Osteoblast (primary cell): ENCODE data around the gene INTS11. TPM values are rescaled to one million over a fixed set of nuclear protein-coding genes. Genes with fewer than 3 reads are reported as not detected.

Experiments used
- DNase-seq: peaks from one replicate; pipeline ENCODE4 v3.0.0; 2011; ENCODE audit warnings: low spot score, mixed read lengths; ENCODE audit not compliant: insufficient read length; ENCODE audit errors: missing footprints
- H2AFZ ChIP-seq: 2 replicates; pipeline ENCODE4 v1.6.0; 2011; ENCODE audit warnings: mild to moderate bottlenecking, low read length
- H3K27ac ChIP-seq: 2 replicates; pipeline ENCODE4 v1.5.1; 2011; ENCODE audit warnings: mild to moderate bottlenecking, low read depth, low read length, moderate library complexity
- H3K27me3 ChIP-seq: 2 replicates; pipeline ENCODE4 v1.6.0; 2012; ENCODE audit warnings: mild to moderate bottlenecking, control low read depth, inconsistent platforms, low read length, moderate library complexity; ENCODE audit not compliant: insufficient read depth
- H3K36me3 ChIP-seq: 2 replicates; pipeline ENCODE4 v1.5.1; 2011; ENCODE audit warnings: mild to moderate bottlenecking, low read length, control low read depth, moderate library complexity; ENCODE audit not compliant: insufficient read depth
- H3K4me1 ChIP-seq: 2 replicates; pipeline ENCODE4 v1.5.1; 2011; ENCODE audit warnings: mild to moderate bottlenecking, low read length, control low read depth, moderate library complexity; ENCODE audit not compliant: insufficient read depth
- H3K4me2 ChIP-seq: 2 replicates; pipeline ENCODE4 v1.6.0; 2011; ENCODE audit warnings: mild to moderate bottlenecking, low read length; ENCODE audit not compliant: insufficient read depth
- H3K4me3 ChIP-seq: fragments of 200-600 bp; sonication (generic); 3 replicates; pipeline ENCODE4 v1.5.1; 2012; ENCODE audit warnings: mild to moderate bottlenecking, low read length, inconsistent platforms; ENCODE audit not compliant: insufficient read depth
- H3K79me2 ChIP-seq: 2 replicates; pipeline ENCODE4 v1.6.0; 2012; ENCODE audit warnings: mild to moderate bottlenecking, low read length, control low read depth, inconsistent platforms; ENCODE audit not compliant: insufficient read depth
- H3K9me3 ChIP-seq: 2 replicates; pipeline ENCODE4 v1.5.1; 2011; ENCODE audit warnings: low read depth, low read length, control low read depth
- H4K20me1 ChIP-seq: 2 replicates; pipeline ENCODE4 v1.6.0; 2012; ENCODE audit warnings: mild to moderate bottlenecking, low read length, control low read depth; ENCODE audit not compliant: insufficient read depth
- CTCF ChIP-seq: IDR thresholded peaks from 2 replicates; pipeline ENCODE4 v1.5.1; 2011; ENCODE audit warnings: mild to moderate bottlenecking, low read depth, low read length, moderate library complexity; ENCODE audit errors: extremely low read depth
- small RNA-seq: library from RNA; depleted of rRNA; stranded (forward); fragments of <200 nt; gene quantifications from one replicate; pipeline ENCODE3, GENCODE V24; 2012
- total RNA-seq: library from RNA; depleted of rRNA; stranded (reverse); fragments of >200 nt; gene quantifications from 2 replicates; pipeline ENCODE4 v1.2.3, GENCODE V29; 2012

Gene INTS11
- total RNA-seq, 1 donor: 59.7 TPM

- no peak overlapping the region for H2AFZ ChIP-seq
- no peaks in the 10 kb centered on the region for H3K27me3 ChIP-seq
- no peak overlapping the region for H3K4me2 ChIP-seq
- H3K9me3 ChIP-seq: no peaks in the 10 kb centered on the region
- H3K4me1 ChIP-seq: peaks cover 22% of the 10 kb centered on the region
- H3K36me3 ChIP-seq: peaks cover 67% of the 10 kb centered on the region
- peaks cover 37% of the 10 kb centered on the region for H4K20me1 ChIP-seq
- H3K79me2 ChIP-seq: peaks cover 72% of the 10 kb centered on the region
- no peak overlapping the region for H3K4me3 ChIP-seq
- DNase-seq: no peak
- no peak for TF ChIP-seq CTCF
- peak overlapping the region; percentile 99 for H3K27ac ChIP-seq
Measured at GRCh38 chr1:1262758-1263157, 61.7 kb downstream of the INTS11 start.

- no peak for DNase-seq
- Histone ChIP-seq H3K4me2 (no peak overlapping the region), H3K27ac (peak overlapping the region; percentile 99), H2AFZ (no peak overlapping the region), H3K36me3 (peaks cover 60% of the 10 kb centered on the region), H3K4me3 (no peak overlapping the region), H3K4me1 (peaks cover 22% of the 10 kb centered on the region), H3K79me2 (peaks cover 68% of the 10 kb centered on the region), H3K9me3 (no peaks in the 10 kb centered on the region), H3K27me3 (no peaks in the 10 kb centered on the region), H4K20me1 (peaks cover 38% of the 10 kb centered on the region)
- TF ChIP-seq CTCF: no peak
Measured at GRCh38 chr1:1262071-1262470, 62.4 kb downstream of the INTS11 start.

Small RNA genes within 50 kb of the gene (small RNA-seq; reads per million reads assigned to genes)
- gene MIR6726: not detected

Other genes with a start within 250 kb of the INTS11 start
- gene C1orf159, start 208.6 kb downstream of the INTS11 start, total RNA-seq: 5.4 and 8.5 TPM in 2 replicates
- not detected in 2 replicates for gene TTLL10, start 150.8 kb downstream of the INTS11 start, total RNA-seq
- gene TNFRSF18, start 118.1 kb downstream of the INTS11 start, total RNA-seq: 0.29 TPM in 1 of 2 replicates, not detected in the other
- under 0.01 TPM in 1 of 2 replicates, not detected in the other for gene TNFRSF4, start 110.5 kb downstream of the INTS11 start, total RNA-seq
- 136 and 151 TPM in 2 replicates for gene SDF4, start 92.7 kb downstream of the INTS11 start, total RNA-seq
- 26.5 and 29.7 TPM in 2 replicates for gene B3GALT6, start 92.4 kb downstream of the INTS11 start, total RNA-seq
- 0.36 and 0.59 TPM in 2 replicates for gene C1QTNF12, start 77.9 kb downstream of the INTS11 start, total RNA-seq
- gene UBE2J2, start 50.8 kb downstream of the INTS11 start, total RNA-seq: 31.2 and 32.6 TPM in 2 replicates
- 0.59 and 1.1 TPM in 2 replicates for gene SCNN1D, start 44.2 kb downstream of the INTS11 start, total RNA-seq
- gene ACAP3, start 16.7 kb downstream of the INTS11 start, total RNA-seq: 31.2 and 46.7 TPM in 2 replicates
- gene PUSL1, start 16.1 kb downstream of the INTS11 start, total RNA-seq: 19.4 and 29.3 TPM in 2 replicates
- 12.7 and 13.8 TPM in 2 replicates for gene CPTP, start 142 bp upstream of the INTS11 start, total RNA-seq
- gene TAS1R3, start 6.6 kb upstream of the INTS11 start, total RNA-seq: under 0.01 TPM in 2 replicates
- 73.5 and 81.9 TPM in 2 replicates for gene DVL1, start 24.8 kb upstream of the INTS11 start, total RNA-seq
- gene MXRA8, start 33.9 kb upstream of the INTS11 start, total RNA-seq: 689 and 735 TPM in 2 replicates
- gene AURKAIP1, start 50.5 kb upstream of the INTS11 start, total RNA-seq: 64.8 and 74.6 TPM in 2 replicates
- 138 and 139 TPM in 2 replicates for gene CCNL2, start 74.7 kb upstream of the INTS11 start, total RNA-seq
- 53.9 and 58.9 TPM in 2 replicates for gene MRPL20, start 82.6 kb upstream of the INTS11 start, total RNA-seq
- 1.2 and 1.8 TPM in 2 replicates for gene ANKRD65, start 96.6 kb upstream of the INTS11 start, total RNA-seq
- gene VWA1, start 111.0 kb upstream of the INTS11 start, total RNA-seq: 2.4 and 4.3 TPM in 2 replicates
- under 0.01 and 0.59 TPM in 2 replicates for gene ATAD3C, start 125.0 kb upstream of the INTS11 start, total RNA-seq
- 10.6 and 14.5 TPM in 2 replicates for gene ATAD3B, start 147.1 kb upstream of the INTS11 start, total RNA-seq
- gene ATAD3A, start 187.5 kb upstream of the INTS11 start, total RNA-seq: 18.6 and 19.9 TPM in 2 replicates
- gene TMEM240, start 216.0 kb upstream of the INTS11 start, total RNA-seq: 1.8 and 2.7 TPM in 2 replicates